PFSK-1 (cell line): ENCODE measurements around the gene NPPA.

ENCODE experiments used
- POLR2AphosphoS5 ChIP-seq: IDR thresholded peaks from 2 replicates; pipeline ENCODE4 v1.6.1; 2012; ENCODE audit warnings: low read depth, mild to moderate bottlenecking, control low read depth, low read length, moderate library complexity
- TAF1 ChIP-seq: IDR thresholded peaks from 2 replicates; pipeline ENCODE4 v1.6.1; 2012; ENCODE audit warnings: low read length, control low read depth, borderline replicate concordance; ENCODE audit not compliant: insufficient read depth
- TF ChIP-seq, protein P1 (sequence below), 2 experiments: IDR thresholded peaks; 2 replicates each; pipeline versions ENCODE4 v1.6.1 to v1.8.0; 2011 to 2012; ENCODE audit warnings: low read depth in 2 of 2, low read length in 2 of 2, control low read depth in 1 of 2, inconsistent platforms in 1 of 2, mild to moderate bottlenecking in 1 of 2, moderate library complexity in 1 of 2; ENCODE audit not compliant: insufficient read depth in 1 of 2

DNA sequence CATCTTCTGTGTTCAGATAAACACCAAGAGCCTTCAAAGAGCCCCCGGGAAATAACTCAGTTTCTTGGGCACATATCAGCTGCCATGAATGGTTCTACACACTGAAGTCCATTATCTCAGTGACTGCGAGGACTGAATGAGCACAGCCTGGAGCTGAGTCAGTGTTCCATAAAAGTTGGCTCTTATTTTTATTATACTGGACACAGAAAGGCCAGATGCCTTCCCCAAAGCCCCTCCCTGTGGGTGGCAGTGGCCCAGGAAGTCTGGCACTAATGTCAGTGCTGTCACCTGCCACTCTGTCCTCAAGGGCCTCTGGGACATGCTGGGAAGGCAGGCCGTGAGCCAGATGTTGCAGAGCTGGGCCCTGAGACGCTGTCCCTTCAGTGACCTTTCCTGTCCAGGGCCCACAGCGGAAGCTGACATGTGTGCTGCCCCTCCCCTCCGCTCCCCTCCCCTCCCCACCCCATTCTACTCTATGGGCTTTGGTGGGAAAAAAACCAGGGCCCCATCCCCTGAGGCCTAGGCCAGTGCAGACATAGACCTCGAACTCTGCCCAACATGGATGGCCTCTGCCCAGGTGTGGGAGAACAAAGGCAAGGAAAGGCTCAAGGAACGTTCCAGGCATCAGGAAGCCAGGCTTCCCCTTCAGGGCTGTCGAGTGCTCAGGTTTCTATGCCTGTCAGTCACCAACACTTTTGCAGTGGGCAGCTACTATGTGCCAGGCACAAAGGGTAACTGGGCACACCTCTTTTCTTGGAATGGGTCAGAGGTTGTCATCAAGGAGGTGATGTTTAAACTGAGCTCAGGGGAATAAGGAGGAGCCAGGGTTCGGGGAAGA, 33.5 kb upstream of the NPPA start:
- TF ChIP-seq POLR2AphosphoS5, result no peak
- no peak for TF ChIP-seq TAF1
- TF ChIP-seq, protein P1, sequence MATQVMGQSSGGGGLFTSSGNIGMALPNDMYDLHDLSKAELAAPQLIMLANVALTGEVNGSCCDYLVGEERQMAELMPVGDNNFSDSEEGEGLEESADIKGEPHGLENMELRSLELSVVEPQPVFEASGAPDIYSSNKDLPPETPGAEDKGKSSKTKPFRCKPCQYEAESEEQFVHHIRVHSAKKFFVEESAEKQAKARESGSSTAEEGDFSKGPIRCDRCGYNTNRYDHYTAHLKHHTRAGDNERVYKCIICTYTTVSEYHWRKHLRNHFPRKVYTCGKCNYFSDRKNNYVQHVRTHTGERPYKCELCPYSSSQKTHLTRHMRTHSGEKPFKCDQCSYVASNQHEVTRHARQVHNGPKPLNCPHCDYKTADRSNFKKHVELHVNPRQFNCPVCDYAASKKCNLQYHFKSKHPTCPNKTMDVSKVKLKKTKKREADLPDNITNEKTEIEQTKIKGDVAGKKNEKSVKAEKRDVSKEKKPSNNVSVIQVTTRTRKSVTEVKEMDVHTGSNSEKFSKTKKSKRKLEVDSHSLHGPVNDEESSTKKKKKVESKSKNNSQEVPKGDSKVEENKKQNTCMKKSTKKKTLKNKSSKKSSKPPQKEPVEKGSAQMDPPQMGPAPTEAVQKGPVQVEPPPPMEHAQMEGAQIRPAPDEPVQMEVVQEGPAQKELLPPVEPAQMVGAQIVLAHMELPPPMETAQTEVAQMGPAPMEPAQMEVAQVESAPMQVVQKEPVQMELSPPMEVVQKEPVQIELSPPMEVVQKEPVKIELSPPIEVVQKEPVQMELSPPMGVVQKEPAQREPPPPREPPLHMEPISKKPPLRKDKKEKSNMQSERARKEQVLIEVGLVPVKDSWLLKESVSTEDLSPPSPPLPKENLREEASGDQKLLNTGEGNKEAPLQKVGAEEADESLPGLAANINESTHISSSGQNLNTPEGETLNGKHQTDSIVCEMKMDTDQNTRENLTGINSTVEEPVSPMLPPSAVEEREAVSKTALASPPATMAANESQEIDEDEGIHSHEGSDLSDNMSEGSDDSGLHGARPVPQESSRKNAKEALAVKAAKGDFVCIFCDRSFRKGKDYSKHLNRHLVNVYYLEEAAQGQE (IDR thresholded peaks at IDR 0.05; ENCODE audit: insufficient read depth in 1 of 2, low read depth in 2 of 2, low read length in 2 of 2), result no peak
